ENCODE results near the gene TMEM201. TPM values are rescaled to one million over a fixed set of nuclear protein-coding genes. Genes with fewer than 3 reads are reported as not detected.
A peak's percentile ranks its signal among the peaks of the same experiment; 100 is the strongest.

Gene TMEM201
- total and polyA plus RNA-seq, 9 of the 15 experiments (the other 6 are each of a cell fraction or from before 2014, with no cell fraction given) = 0.42 to 51.3 (median 7.4) TPM

DNA sequence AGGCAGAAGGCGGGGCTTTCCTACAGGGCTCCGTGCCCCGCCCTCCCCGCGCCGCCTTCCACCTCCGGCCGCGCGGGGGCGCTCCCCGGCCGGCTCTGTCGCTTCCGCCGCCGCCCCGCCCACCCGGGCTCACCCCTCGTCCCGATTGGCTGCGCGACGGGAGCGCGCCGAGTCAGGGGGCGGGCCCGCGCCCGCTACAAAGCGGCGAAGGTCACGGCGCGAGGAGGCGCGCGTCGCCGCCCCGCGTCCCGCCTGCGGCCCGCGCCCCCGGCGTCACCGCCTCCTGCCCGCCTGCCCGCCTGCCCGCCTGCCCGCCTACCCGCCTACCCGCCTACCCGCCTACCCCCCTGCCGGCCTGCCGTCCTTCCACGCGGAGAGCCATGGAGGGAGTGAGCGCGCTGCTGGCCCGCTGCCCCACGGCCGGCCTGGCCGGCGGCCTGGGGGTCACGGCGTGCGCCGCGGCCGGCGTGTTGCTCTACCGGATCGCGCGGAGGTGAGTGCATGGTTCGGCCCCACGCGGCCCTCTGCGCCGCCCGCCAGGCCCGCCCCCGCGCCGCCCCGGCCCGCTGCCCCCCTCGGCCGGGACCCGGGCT lies at the start of gene TMEM201 (continued):
- TF ChIP-seq NFYB (IDR thresholded peaks at IDR 0.05; ENCODE audit: extremely low read depth, insufficient read length) (peak; percentile 34), SMARCC2 (IDR thresholded peaks at IDR 0.05; ENCODE audit: low read depth) (no peak), KLF13 (tag; IDR thresholded peaks at IDR 0.05; ENCODE audit: borderline replicate concordance, low read depth) (peak; percentile 72; the same call in 1 of the 2 replicates), SMC3 (conservative IDR thresholded peaks at IDR 0.05; ENCODE audit: insufficient read depth, low read depth, low read length) (0 out of 2 replicates have a peak, but pooled peaks have one; percentile 36), ZNF143 (CRISPR knock-in tag; IDR thresholded peaks at IDR 0.05) (no peak), RBBP5 (IDR thresholded peaks at IDR 0.05; ENCODE audit: borderline replicate concordance, insufficient read depth, low read length, poor library complexity, severe bottlenecking) (peak; percentile 64), CC2D1A (IDR thresholded peaks at IDR 0.05) (no peak), TARDBP (IDR thresholded peaks at IDR 0.05) (no peak), ELF1 (tag; IDR thresholded peaks at IDR 0.05) (no peak), NFE2 (IDR thresholded peaks at IDR 0.05; ENCODE audit: low read depth) (no peak), CBX3 (IDR thresholded peaks at IDR 0.05; ENCODE audit: borderline replicate concordance in 1 of 2, low read length in 2 of 2) (no peak), SRSF9 (IDR thresholded peaks at IDR 0.05; ENCODE audit: borderline replicate concordance, low read depth, low read length) (no peak), JUND (IDR thresholded peaks at IDR 0.05; ENCODE audit: borderline replicate concordance, low read depth, low read length) (peak; percentile 45; the same call in 1 of the 2 replicates), JUND (tag; IDR thresholded peaks at IDR 0.05; ENCODE audit: borderline replicate concordance, low read depth, low read length) (no peak; the same call in 2 of the 3 replicates), ZSCAN32 (CRISPR knock-in tag; IDR thresholded peaks at IDR 0.05) (no peak), L3MBTL2 (IDR thresholded peaks at IDR 0.05) (peak; percentile 32), MCM3 (IDR thresholded peaks at IDR 0.05) (no peak), GTF2A2 (tag; IDR thresholded peaks at IDR 0.05) (no peak), RHOXF2B (CRISPR knock-in tag; conservative IDR thresholded peaks at IDR 0.05) (no peak), FOXA1 (IDR thresholded peaks at IDR 0.05; ENCODE audit: borderline replicate concordance) (no peak), ASH1L (IDR thresholded peaks at IDR 0.05; ENCODE audit: borderline replicate concordance, low read depth, partially characterized antibody) (no peak)
- TF ChIP-seq, protein P1, sequence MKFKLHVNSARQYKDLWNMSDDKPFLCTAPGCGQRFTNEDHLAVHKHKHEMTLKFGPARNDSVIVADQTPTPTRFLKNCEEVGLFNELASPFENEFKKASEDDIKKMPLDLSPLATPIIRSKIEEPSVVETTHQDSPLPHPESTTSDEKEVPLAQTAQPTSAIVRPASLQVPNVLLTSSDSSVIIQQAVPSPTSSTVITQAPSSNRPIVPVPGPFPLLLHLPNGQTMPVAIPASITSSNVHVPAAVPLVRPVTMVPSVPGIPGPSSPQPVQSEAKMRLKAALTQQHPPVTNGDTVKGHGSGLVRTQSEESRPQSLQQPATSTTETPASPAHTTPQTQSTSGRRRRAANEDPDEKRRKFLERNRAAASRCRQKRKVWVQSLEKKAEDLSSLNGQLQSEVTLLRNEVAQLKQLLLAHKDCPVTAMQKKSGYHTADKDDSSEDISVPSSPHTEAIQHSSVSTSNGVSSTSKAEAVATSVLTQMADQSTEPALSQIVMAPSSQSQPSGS (CRISPR knock-in tag; IDR thresholded peaks at IDR 0.05) = no peak
- TF ChIP-seq, protein P2, sequence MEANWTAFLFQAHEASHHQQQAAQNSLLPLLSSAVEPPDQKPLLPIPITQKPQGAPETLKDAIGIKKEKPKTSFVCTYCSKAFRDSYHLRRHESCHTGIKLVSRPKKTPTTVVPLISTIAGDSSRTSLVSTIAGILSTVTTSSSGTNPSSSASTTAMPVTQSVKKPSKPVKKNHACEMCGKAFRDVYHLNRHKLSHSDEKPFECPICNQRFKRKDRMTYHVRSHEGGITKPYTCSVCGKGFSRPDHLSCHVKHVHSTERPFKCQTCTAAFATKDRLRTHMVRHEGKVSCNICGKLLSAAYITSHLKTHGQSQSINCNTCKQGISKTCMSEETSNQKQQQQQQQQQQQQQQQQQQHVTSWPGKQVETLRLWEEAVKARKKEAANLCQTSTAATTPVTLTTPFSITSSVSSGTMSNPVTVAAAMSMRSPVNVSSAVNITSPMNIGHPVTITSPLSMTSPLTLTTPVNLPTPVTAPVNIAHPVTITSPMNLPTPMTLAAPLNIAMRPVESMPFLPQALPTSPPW (CRISPR knock-in tag; IDR thresholded peaks at IDR 0.05) = peak; percentile 92
- TF ChIP-seq, protein P3, sequence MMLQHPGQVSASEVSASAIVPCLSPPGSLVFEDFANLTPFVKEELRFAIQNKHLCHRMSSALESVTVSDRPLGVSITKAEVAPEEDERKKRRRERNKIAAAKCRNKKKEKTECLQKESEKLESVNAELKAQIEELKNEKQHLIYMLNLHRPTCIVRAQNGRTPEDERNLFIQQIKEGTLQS (IDR thresholded peaks at IDR 0.05) = no peak
- TF ChIP-seq, protein P3 (CRISPR knock-in tag; conservative IDR thresholded peaks at IDR 0.05) = no peak
- TF ChIP-seq, protein P4, sequence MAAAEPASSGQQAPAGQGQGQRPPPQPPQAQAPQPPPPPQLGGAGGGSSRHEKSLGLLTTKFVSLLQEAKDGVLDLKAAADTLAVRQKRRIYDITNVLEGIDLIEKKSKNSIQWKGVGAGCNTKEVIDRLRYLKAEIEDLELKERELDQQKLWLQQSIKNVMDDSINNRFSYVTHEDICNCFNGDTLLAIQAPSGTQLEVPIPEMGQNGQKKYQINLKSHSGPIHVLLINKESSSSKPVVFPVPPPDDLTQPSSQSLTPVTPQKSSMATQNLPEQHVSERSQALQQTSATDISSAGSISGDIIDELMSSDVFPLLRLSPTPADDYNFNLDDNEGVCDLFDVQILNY (CRISPR knock-in tag; IDR thresholded peaks at IDR 0.05) = no peak

Measured in K562 (cell line).